GM12864 (cell line): ENCODE measurements around the gene AGFG2.

ENCODE experiments used
- DNase-seq: peaks from one replicate; pipeline ENCODE4 v3.0.0-alpha.2; 2011; ENCODE audit warnings: low read depth
- H3K4me3 ChIP-seq: 2 replicates; pipeline ENCODE4 v1.5.1; 2011; ENCODE audit warnings: mild to moderate bottlenecking, low read depth, low read length, control low read depth
- CTCF ChIP-seq: IDR thresholded peaks from 2 replicates; pipeline ENCODE4 v1.5.1; 2011; ENCODE audit warnings: low read depth, mild to moderate bottlenecking, moderate library complexity, low read length, control low read depth, inconsistent platforms; ENCODE audit errors: missing control alignments

The AGFG2 gene

GRCh38 chr7:100580466-100581283 lies 41.7 kb downstream of the AGFG2 start:
- H3K4me3 ChIP-seq, result no peak overlapping the region
- TF ChIP-seq CTCF, result no peak
- no peak for DNase-seq

- DNase-seq, result no peak
- no peak for TF ChIP-seq CTCF
- H3K4me3 ChIP-seq, result no peak overlapping the region
Measured at GRCh38 chr7:100582041-100582579, 43.1 kb downstream of the AGFG2 start.

- no peak for DNase-seq
- H3K4me3 ChIP-seq, result no peak overlapping the region; the same call in 1 of the 2 replicates
- TF ChIP-seq CTCF, result no peak
Measured at GRCh38 chr7:100582650-100583049, 43.6 kb downstream of the AGFG2 start.

GRCh38 chr7:100583132-100584053 lies 44.4 kb downstream of the AGFG2 start:
- DNase-seq, result peak; percentile 51
- no peak for TF ChIP-seq CTCF
- H3K4me3 ChIP-seq, result peak overlapping the region; percentile 56

- no peak for DNase-seq
- TF ChIP-seq CTCF, result no peak
- peak overlapping the region; percentile 89 for H3K4me3 ChIP-seq
Measured at GRCh38 chr7:100584054-100584682, 45.2 kb downstream of the AGFG2 start.

- no peak for DNase-seq
- peak overlapping the region; percentile 89 for H3K4me3 ChIP-seq
- no peak for TF ChIP-seq CTCF
Measured at GRCh38 chr7:100584683-100585510, 45.9 kb downstream of the AGFG2 start.
